Colonic mucosa (tissue), 4 donors: Measurements from ENCODE around the gene ACO2. TPM values are rescaled to one million over a fixed set of nuclear protein-coding genes. Genes with fewer than 3 reads are reported as not detected.

ENCODE experiments used
- DNase-seq: peaks from one replicate; pipeline ENCODE4 v3.0.0-alpha.2; 2020
- H3K27ac ChIP-seq: fragments of 200-600 bp; one replicate; pipeline ENCODE4 v1.8.0; 2021
- H3K27me3 ChIP-seq: fragments of 200-600 bp; one replicate; pipeline ENCODE4 v1.8.0; 2021
- H3K36me3 ChIP-seq: fragments of 200-600 bp; one replicate; pipeline ENCODE4 v1.8.0; 2021
- H3K4me1 ChIP-seq: fragments of 200-600 bp; one replicate; pipeline ENCODE4 v1.8.0; 2021; ENCODE audit warnings: mild to moderate bottlenecking
- H3K4me3 ChIP-seq: fragments of 200-600 bp; one replicate; pipeline ENCODE4 v1.8.0; 2021
- H3K9ac ChIP-seq, 2 donors: one replicate each; pipeline ENCODE4 v1.7.0; 2013; ENCODE audit warnings: control low read depth in 2 of 2, low read depth in 2 of 2, low read length in 2 of 2
- H3K9me3 ChIP-seq: fragments of 200-600 bp; one replicate; pipeline ENCODE4 v1.8.0; 2021
- CTCF ChIP-seq: fragments of 200-600 bp; IDR thresholded peaks from one replicate; pipeline ENCODE4 v1.8.0; 2022; ENCODE audit warnings: antibody characterized with exemption, mild to moderate bottlenecking
- intact Hi-C: fragments of 100-400 bp; cut with DNase I; formaldehyde crosslinking; loops from one replicate; pipeline ENCODE4 v1.14.1; 2022
- total RNA-seq, 2 donors: library from RNA; stranded (reverse); fragmentation: NEBNext Ultra II Directional in 1 of 2; extraction: Animal tissue kit (Norgen Biotek cat#: 25700) in 1 of 2; gene quantifications; one replicate each; pipeline ENCODE4 v1.2.1, GENCODE V29; 2021
- donor health status: healthy.
- donor health status: DM: no; HTN: no; CAD: no.
- donor health status: DM: no; HTN: no; CAD: no.

ACO2 gene
- total RNA-seq, 2 donors from 2014 or later: 254 to 268 TPM

DNA sequence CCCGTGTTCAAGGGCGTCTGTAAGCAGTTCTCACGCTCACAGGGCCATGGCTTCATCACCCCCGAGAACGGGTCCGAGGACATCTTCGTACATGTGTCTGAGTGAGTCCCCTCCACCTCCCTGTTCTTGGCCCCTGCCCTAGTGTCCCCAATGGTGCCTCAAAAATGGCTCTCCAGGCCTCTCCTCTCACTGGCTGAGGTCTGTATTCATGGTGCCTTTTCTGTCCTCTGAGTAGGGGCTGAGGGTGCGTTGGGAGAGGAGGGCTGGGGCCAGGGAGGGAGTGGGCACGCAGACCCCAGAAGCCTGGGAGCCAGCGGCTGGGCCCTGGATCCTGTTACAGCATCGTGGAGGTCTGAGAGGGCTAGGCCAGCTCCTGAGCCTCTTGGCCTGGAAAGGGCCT is 104.8 kb downstream of the ACO2 start:
- intact Hi-C loops: no loop called here
- no peak for DNase-seq

DNA sequence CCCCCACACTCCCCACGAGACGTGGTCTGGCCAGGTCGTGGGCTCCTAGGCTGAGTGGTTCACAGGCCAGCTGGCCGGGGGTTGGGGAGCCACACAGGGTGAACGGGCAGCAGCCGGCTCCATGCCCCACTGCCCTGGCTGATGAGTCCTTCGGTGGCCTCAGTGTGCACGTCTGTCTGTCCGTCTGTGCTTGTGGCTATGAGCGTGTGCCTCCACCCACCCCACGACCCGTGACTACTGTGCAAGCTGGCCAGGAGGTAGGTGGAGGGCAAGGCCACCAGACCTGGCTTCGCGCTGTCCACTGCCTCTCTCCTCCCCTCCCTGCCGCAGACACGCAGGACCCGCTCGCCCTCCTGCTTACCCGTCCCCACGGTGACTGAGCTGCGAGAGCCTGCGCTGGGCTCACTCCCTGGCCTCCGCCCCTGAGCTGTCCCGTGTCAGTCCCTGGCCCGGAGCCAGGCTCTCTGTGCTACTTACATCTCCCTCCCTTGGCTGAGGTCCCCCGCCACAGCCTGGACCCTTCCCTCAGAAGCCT is 106.0 kb downstream of the ACO2 start:
- Histone ChIP-seq H3K27ac (no peak overlapping the region), H3K9ac (peak overlapping the region in 1 of 2 donors; percentile 12), H3K9me3 (no peaks in the 10 kb centered on the region), H3K36me3 (no peaks in the 10 kb centered on the region), H3K4me3 (no peak overlapping the region), H3K27me3 (no peaks in the 10 kb centered on the region), H3K4me1 (no peaks in the 10 kb centered on the region)
- DNase-seq: peak; percentile 36
- intact Hi-C loops: no loop called here
- no peak for TF ChIP-seq CTCF

More for the DNA sequence above, 104.8 kb downstream of the ACO2 start:
- no peak for TF ChIP-seq CTCF
- Histone ChIP-seq H3K9me3 (no peaks in the 10 kb centered on the region), H3K4me1 (no peaks in the 10 kb centered on the region), H3K36me3 (no peaks in the 10 kb centered on the region), H3K27ac (no peak overlapping the region), H3K4me3 (no peak overlapping the region), H3K27me3 (no peaks in the 10 kb centered on the region), H3K9ac (no peak overlapping the region)

GRCh38 chr22:41575533-41575932 is 106.6 kb downstream of the ACO2 start:
- intact Hi-C loops: no loop called here
- H3K4me3 ChIP-seq: no peak overlapping the region
- no peaks in the 10 kb centered on the region for H3K9me3 ChIP-seq
- H3K4me1 ChIP-seq: no peaks in the 10 kb centered on the region
- H3K27me3 ChIP-seq: no peaks in the 10 kb centered on the region
- no peaks in the 10 kb centered on the region for H3K36me3 ChIP-seq
- no peak overlapping the region for H3K27ac ChIP-seq
- no peak for TF ChIP-seq CTCF
- no peak overlapping the region for H3K9ac ChIP-seq
- DNase-seq: no peak

DNA sequence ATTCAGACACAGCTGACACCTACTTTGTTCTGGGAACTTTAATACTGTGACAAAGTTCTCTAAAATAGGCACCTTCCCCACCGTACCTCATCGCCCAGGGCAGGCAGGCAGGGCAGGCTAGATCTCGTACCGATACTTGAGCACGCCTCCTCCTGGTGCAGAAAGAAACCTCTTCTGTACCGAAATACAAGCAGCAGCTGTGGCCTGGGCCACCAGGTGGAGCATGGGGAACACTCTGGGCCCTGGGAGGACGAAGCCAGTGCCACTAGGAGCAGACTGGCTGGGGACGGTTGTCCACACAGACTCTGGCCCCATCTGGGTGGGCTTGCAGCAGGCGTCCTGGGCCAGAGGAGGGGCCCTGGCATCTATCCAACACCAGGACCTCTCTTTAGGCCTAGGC is 108.0 kb downstream of the ACO2 start:
- Histone ChIP-seq H3K9me3 (no peaks in the 10 kb centered on the region), H3K36me3 (no peaks in the 10 kb centered on the region), H3K4me1 (no peaks in the 10 kb centered on the region), H3K4me3 (no peak overlapping the region), H3K27me3 (no peaks in the 10 kb centered on the region), H3K27ac (no peak overlapping the region), H3K9ac (no peak overlapping the region)
- peak; percentile 28 for TF ChIP-seq CTCF
- intact Hi-C loops: no loop called here
- peak; percentile 40 for DNase-seq

- no peak overlapping the region for H3K9ac ChIP-seq
- H3K4me3 ChIP-seq: no peak overlapping the region
- no peak for TF ChIP-seq CTCF
- H3K36me3 ChIP-seq: no peaks in the 10 kb centered on the region
- H3K27me3 ChIP-seq: no peaks in the 10 kb centered on the region
- no peaks in the 10 kb centered on the region for H3K9me3 ChIP-seq
- H3K27ac ChIP-seq: no peak overlapping the region
- no peak for DNase-seq
- intact Hi-C loops: no loop called here
- no peaks in the 10 kb centered on the region for H3K4me1 ChIP-seq
These were observed 109.2 kb downstream of the ACO2 start for GRCh38 chr22:41578114-41578513.

Other genes with a start within 250 kb of the ACO2 start
- gene CHADL, start 228.2 kb upstream of the ACO2 start, total RNA-seq: 1 to 10 TPM in 1 of 2 donors, under 1 TPM in 1; 0.62 to 1.8 TPM
- gene RANGAP1, start 182.9 kb upstream of the ACO2 start, total RNA-seq: 100 to 1,000 TPM in 1 of 2 donors, 10 to 100 TPM in 1; 35.5 to 124 TPM
- 10 to 100 TPM; 35.2 to 51.7 TPM for gene ZC3H7B, start 167.6 kb upstream of the ACO2 start, total RNA-seq
- 10 to 100 TPM; 12.7 to 28.9 TPM for gene TEF, start 87.2 kb upstream of the ACO2 start, total RNA-seq
- 10 to 100 TPM; 63.2 to 66.1 TPM for gene TOB2, start 22.3 kb upstream of the ACO2 start, total RNA-seq
- 10 to 100 TPM; 39.5 to 55.0 TPM for gene PHF5A, start 425 bp upstream of the ACO2 start, total RNA-seq
- gene POLR3H, start 75.4 kb downstream of the ACO2 start, total RNA-seq: 10 to 100 TPM in 1 of 2 donors, 1 to 10 TPM in 1; 9.2 to 20.0 TPM
- gene CSDC2, start 91.9 kb downstream of the ACO2 start, total RNA-seq: 1 to 10 TPM in 1 of 2 donors, under 1 TPM in 1; 0.44 to 1.4 TPM
- 10 to 100 TPM; 49.3 to 53.2 TPM for gene PMM1, start 120.7 kb downstream of the ACO2 start, total RNA-seq
- 10 to 100 TPM; 19.2 to 32.1 TPM for gene DESI1, start 151.9 kb downstream of the ACO2 start, total RNA-seq
- 100 to 1,000 TPM; 203 to 312 TPM for gene XRCC6, start 152.2 kb downstream of the ACO2 start, total RNA-seq
- gene SNU13, start 219.8 kb downstream of the ACO2 start, total RNA-seq: 100 to 1,000 TPM in 1 of 2 donors, 10 to 100 TPM in 1; 95.7 to 169 TPM
- 1 to 10 TPM; 1.8 to 1.9 TPM for gene MEI1, start 230.4 kb downstream of the ACO2 start, total RNA-seq